ENCODE data around the gene SOBP.

SOBP gene

GRCh38 chr6:107699254-107699653 lies 209.3 kb downstream of the SOBP start:
- no peak for DNase-seq

GRCh38 chr6:107699697-107700325 lies 209.9 kb downstream of the SOBP start:
- no peak for DNase-seq

- DNase-seq: no peak
Observed at GRCh38 chr6:107703606-107704005, 213.7 kb downstream of the SOBP start.

GRCh38 chr6:107704347-107705013 lies 214.6 kb downstream of the SOBP start:
- peak; percentile 58 for DNase-seq

DNA sequence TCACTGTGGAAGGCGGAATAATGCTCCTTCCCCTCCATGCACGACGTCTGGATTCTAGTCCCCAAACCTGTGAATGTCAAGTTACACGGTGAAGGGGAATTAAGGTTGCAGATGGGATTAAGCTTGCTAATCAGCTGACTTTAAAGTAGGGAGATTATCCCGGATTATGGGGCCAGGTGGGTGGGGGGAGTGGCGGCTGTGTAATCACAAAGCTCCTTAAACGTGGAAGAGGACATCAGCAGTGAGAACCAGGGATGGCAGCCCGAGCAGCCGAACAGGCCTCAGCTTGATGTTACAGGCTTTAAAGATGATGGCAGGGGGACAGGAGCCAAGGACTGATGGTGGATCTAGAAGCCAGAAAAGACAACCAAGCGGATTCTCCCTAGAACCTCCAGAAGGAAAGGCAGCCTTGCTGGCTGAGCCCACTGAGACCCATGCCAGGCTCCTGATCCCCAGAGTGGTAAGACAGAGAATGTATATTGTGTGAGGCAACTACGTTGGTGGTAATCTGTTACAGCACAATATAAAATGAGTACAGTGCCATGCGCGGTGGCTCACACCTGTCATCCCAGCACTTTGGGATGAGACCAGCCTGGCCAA lies 216.7 kb downstream of the SOBP start:
- no peak for DNase-seq

GRCh38 chr6:107707346-107708275 lies 217.7 kb downstream of the SOBP start:
- DNase-seq: no peak

GRCh38 chr6:107708435-107708834 lies 218.5 kb downstream of the SOBP start:
- no peak for DNase-seq

GRCh38 chr6:107709341-107709740 lies 219.4 kb downstream of the SOBP start:
- DNase-seq: no peak

Measured in EL (cell line).